NCI-H82 treated with DMSO at 0.1 percent for 48 hours (cell line): ENCODE data around the gene RGL4.
"Not testable (repeated sequence)": the region's sequence is repeated elsewhere in the genome, so short reads cannot be mapped to it uniquely, and the experiment has no call there.

Experiments
- DNase-seq: peaks from one replicate; lab custom pipeline; 2025; ENCODE audit not compliant: unreplicated experiment; lab: John Stamatoyannopoulos, UW

Gene RGL4

GRCh38 chr22:23728108-23728507, 37.3 kb downstream of the RGL4 start:
- not testable (repeated sequence) for DNase-seq

- no peak for DNase-seq
These were observed 46.9 kb downstream of the RGL4 start for GRCh38 chr22:23737696-23738095.

GRCh38 chr22:23742505-23743264, 51.9 kb downstream of the RGL4 start:
- DNase-seq: no peak

GRCh38 chr22:23743303-23743705, 52.5 kb downstream of the RGL4 start:
- no peak for DNase-seq

- DNase-seq: no peak
These were observed 53.2 kb downstream of the RGL4 start for GRCh38 chr22:23744001-23744400.

GRCh38 chr22:23744485-23744884, 53.7 kb downstream of the RGL4 start:
- no peak for DNase-seq

DNA sequence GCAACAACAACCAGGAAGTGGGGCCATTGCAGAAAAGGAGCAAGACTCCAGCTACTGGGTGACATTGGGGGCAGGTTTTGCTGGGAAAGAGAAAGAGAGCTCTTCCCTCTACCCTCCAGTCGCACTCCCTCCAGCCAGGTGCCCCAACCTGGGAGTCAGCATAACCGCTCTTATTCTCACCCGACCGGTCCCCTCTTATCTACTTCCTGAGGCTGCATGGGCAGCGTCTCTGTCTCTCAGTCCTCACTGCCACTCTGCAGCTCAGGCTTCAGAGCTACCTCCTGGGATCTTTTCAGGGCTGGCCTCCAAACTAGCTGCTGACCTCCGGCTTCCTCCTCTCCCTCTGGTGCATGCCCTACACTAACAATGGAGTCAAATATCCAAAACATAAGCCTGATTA, 55.0 kb downstream of the RGL4 start:
- DNase-seq: no peak
